GM06990 (cell line): ENCODE data around the gene IL9.

ENCODE experiments used
- DNase-seq: peaks from one replicate; pipeline ENCODE4 v3.0.0-alpha.2; 2011; ENCODE audit not compliant: insufficient read length; ENCODE audit errors: extremely low read depth
- H3K27me3 ChIP-seq: replicated peaks from 2 replicates; pipeline ENCODE4 v1.6.0; 2011; ENCODE audit warnings: low read length; ENCODE audit not compliant: control insufficient read depth, insufficient read depth
- H3K36me3 ChIP-seq: 2 replicates; pipeline ENCODE4 v1.5.1; 2011; ENCODE audit warnings: low read length; ENCODE audit not compliant: control insufficient read depth, insufficient read depth
- H3K4me3 ChIP-seq: replicated peaks from 2 replicates; pipeline ENCODE4 v1.5.1; 2011; ENCODE audit warnings: low read depth, mild to moderate bottlenecking, control low read depth, low read length
- TF ChIP-seq, protein P1 (sequence below): IDR thresholded peaks from 2 replicates; pipeline ENCODE4 v1.5.1; 2011; ENCODE audit warnings: low read length, control low read depth, mild to moderate bottlenecking, inconsistent platforms; ENCODE audit not compliant: insufficient read depth, poor library complexity, severe bottlenecking

The IL9 gene

GRCh38 chr5:135851186-135851914 lies 44.3 kb downstream of the IL9 start:
- Histone ChIP-seq H3K4me3 (no peak overlapping the region), H3K36me3 (no peaks in the 10 kb centered on the region), H3K27me3 (peaks cover 2% of the 10 kb centered on the region)
- DNase-seq = no peak
- TF ChIP-seq, protein P1, sequence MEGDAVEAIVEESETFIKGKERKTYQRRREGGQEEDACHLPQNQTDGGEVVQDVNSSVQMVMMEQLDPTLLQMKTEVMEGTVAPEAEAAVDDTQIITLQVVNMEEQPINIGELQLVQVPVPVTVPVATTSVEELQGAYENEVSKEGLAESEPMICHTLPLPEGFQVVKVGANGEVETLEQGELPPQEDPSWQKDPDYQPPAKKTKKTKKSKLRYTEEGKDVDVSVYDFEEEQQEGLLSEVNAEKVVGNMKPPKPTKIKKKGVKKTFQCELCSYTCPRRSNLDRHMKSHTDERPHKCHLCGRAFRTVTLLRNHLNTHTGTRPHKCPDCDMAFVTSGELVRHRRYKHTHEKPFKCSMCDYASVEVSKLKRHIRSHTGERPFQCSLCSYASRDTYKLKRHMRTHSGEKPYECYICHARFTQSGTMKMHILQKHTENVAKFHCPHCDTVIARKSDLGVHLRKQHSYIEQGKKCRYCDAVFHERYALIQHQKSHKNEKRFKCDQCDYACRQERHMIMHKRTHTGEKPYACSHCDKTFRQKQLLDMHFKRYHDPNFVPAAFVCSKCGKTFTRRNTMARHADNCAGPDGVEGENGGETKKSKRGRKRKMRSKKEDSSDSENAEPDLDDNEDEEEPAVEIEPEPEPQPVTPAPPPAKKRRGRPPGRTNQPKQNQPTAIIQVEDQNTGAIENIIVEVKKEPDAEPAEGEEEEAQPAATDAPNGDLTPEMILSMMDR = no peak

- peaks cover 2% of the 10 kb centered on the region for H3K27me3 ChIP-seq
- no peaks in the 10 kb centered on the region for H3K36me3 ChIP-seq
- no peak overlapping the region for H3K4me3 ChIP-seq
- TF ChIP-seq, protein P1 = no peak
- DNase-seq = no peak
These were observed 45.0 kb downstream of the IL9 start for GRCh38 chr5:135850671-135851070.

- Histone ChIP-seq H3K36me3 (no peaks in the 10 kb centered on the region), H3K4me3 (no peak overlapping the region), H3K27me3 (peaks cover 2% of the 10 kb centered on the region)
- no peak for DNase-seq
- TF ChIP-seq, protein P1 = no peak
These were observed 45.4 kb downstream of the IL9 start for GRCh38 chr5:135850231-135850630.

- TF ChIP-seq, protein P1 = no peak
- Histone ChIP-seq H3K36me3 (no peaks in the 10 kb centered on the region), H3K4me3 (no peak overlapping the region), H3K27me3 (peaks cover 2% of the 10 kb centered on the region)
- DNase-seq = no peak
These were observed 47.7 kb downstream of the IL9 start for GRCh38 chr5:135847976-135848375.

- DNase-seq = no peak
- TF ChIP-seq, protein P1 = no peak
- H3K36me3 ChIP-seq = no peaks in the 10 kb centered on the region
- no peak overlapping the region for H3K4me3 ChIP-seq
- peaks cover 1% of the 10 kb centered on the region for H3K27me3 ChIP-seq
These were observed 49.3 kb downstream of the IL9 start for GRCh38 chr5:135846311-135846710.
